NCI-H2227 (cell line): ENCODE measurements around the gene USP50.
"Not testable (repeated sequence)": the region's sequence is repeated elsewhere in the genome, so short reads cannot be mapped to it uniquely, and the experiment has no call there.

ENCODE experiments used
- DNase-seq: peaks from one replicate; lab custom pipeline; 2025; ENCODE audit not compliant: unreplicated experiment; lab: John Stamatoyannopoulos, UW

The USP50 gene

GRCh38 chr15:50546566-50546965 lies at the start of gene USP50:
Gene USP50 (minus strand): TSS chr15:50546666. CDS start chr15:50546525, 141 bp downstream.
- DNase-seq = no peak

GRCh38 chr15:50594311-50594710 lies 47.8 kb upstream of the USP50 start:
- no peak for DNase-seq

GRCh38 chr15:50593761-50594160 lies 47.3 kb upstream of the USP50 start:
- DNase-seq = no peak

- DNase-seq = no peak
Observed at GRCh38 chr15:50590288-50590687, 43.8 kb upstream of the USP50 start.

GRCh38 chr15:50577492-50577891 lies 31.0 kb upstream of the USP50 start:
- DNase-seq = no peak

- DNase-seq = no peak
Observed at GRCh38 chr15:50576166-50576565, 29.7 kb upstream of the USP50 start.

- DNase-seq = not testable (repeated sequence)
Observed at GRCh38 chr15:50573842-50574241, 27.4 kb upstream of the USP50 start.

GRCh38 chr15:50563756-50564155 lies 17.3 kb upstream of the USP50 start:
- no peak for DNase-seq

GRCh38 chr15:50562735-50563640 lies 16.5 kb upstream of the USP50 start:
- DNase-seq = no peak

GRCh38 chr15:50558012-50558411 lies 11.5 kb upstream of the USP50 start:
- no peak for DNase-seq

GRCh38 chr15:50556642-50557371 lies 10.3 kb upstream of the USP50 start:
- no peak for DNase-seq

GRCh38 chr15:50552238-50552637 lies 5.8 kb upstream of the USP50 start:
- no peak for DNase-seq

- DNase-seq = no peak
Observed at GRCh38 chr15:50549326-50549725, 2.9 kb upstream of the USP50 start.

GRCh38 chr15:50544368-50544767 lies 2.1 kb downstream of the USP50 start:
- DNase-seq = no peak

- DNase-seq = no peak
Observed at GRCh38 chr15:50543556-50543955, 2.9 kb downstream of the USP50 start.

- DNase-seq = no peak
Observed at GRCh38 chr15:50542887-50543210, 3.6 kb downstream of the USP50 start.

GRCh38 chr15:50531766-50532165 lies 14.7 kb downstream of the USP50 start:
- no peak for DNase-seq

- no peak for DNase-seq
Observed at GRCh38 chr15:50531163-50531562, 15.3 kb downstream of the USP50 start.

GRCh38 chr15:50523851-50524251 lies 22.6 kb downstream of the USP50 start:
- no peak for DNase-seq

GRCh38 chr15:50519740-50520425 lies 26.6 kb downstream of the USP50 start:
- no peak for DNase-seq

GRCh38 chr15:50513001-50513400 lies 33.5 kb downstream of the USP50 start:
- no peak for DNase-seq

- DNase-seq = peak; percentile 44
Observed at GRCh38 chr15:50506121-50506520, 40.3 kb downstream of the USP50 start.
